ENCODE data around the gene KIZ.

KIZ gene

GRCh38 chr20:21147593-21147992, 21.7 kb downstream of the KIZ start:
- TF ChIP-seq MAX (IDR thresholded peaks at IDR 0.05; ENCODE audit: low read depth, low read length) (peak; percentile 59; the same call in 1 of the 2 replicates), CTCF (IDR thresholded peaks at IDR 0.05; ENCODE audit: low read depth, low read length) (no peak)
- H3K4me3 ChIP-seq (ENCODE audit: low read depth, low read length), result no peak overlapping the region
- DNase-seq (ENCODE audit: low read depth), result peak; percentile 35

- DNase-seq (ENCODE audit: low read depth), result no peak
- no peak for TF ChIP-seq MYC (IDR thresholded peaks at IDR 0.05; ENCODE audit: low read depth, low read length)
- no peak for TF ChIP-seq POLR2A (IDR thresholded peaks at IDR 0.05; ENCODE audit: extremely low read depth, insufficient read length)
- TF ChIP-seq CTCF (IDR thresholded peaks at IDR 0.05; ENCODE audit: low read depth, low read length), result no peak
- no peak overlapping the region for H3K4me3 ChIP-seq (ENCODE audit: low read depth, low read length)
These were observed 23.5 kb downstream of the KIZ start for GRCh38 chr20:21149344-21149743.

GRCh38 chr20:21151791-21152190, 25.9 kb downstream of the KIZ start:
- no peak for DNase-seq (ENCODE audit: low read depth)
- no peak overlapping the region for H3K4me3 ChIP-seq (ENCODE audit: low read depth, low read length)
- TF ChIP-seq POLR2A (IDR thresholded peaks at IDR 0.05; ENCODE audit: extremely low read depth, insufficient read length), result no peak
- no peak for TF ChIP-seq CTCF (IDR thresholded peaks at IDR 0.05; ENCODE audit: low read depth, low read length)
- no peak for TF ChIP-seq MYC (IDR thresholded peaks at IDR 0.05; ENCODE audit: low read depth, low read length)
- no peak for TF ChIP-seq MAX (IDR thresholded peaks at IDR 0.05; ENCODE audit: low read depth, low read length)

GRCh38 chr20:21154692-21155091, 28.8 kb downstream of the KIZ start:
- TF ChIP-seq MYC (IDR thresholded peaks at IDR 0.05; ENCODE audit: low read depth, low read length) (no peak), POLR2A (IDR thresholded peaks at IDR 0.05; ENCODE audit: extremely low read depth, insufficient read length) (no peak), MAX (IDR thresholded peaks at IDR 0.05; ENCODE audit: low read depth, low read length) (no peak)
- no peak overlapping the region for H3K4me3 ChIP-seq (ENCODE audit: low read depth, low read length)
- no peak for DNase-seq (ENCODE audit: low read depth)

GRCh38 chr20:21155268-21155667, 29.4 kb downstream of the KIZ start:
- no peak overlapping the region for H3K4me3 ChIP-seq (ENCODE audit: low read depth, low read length)
- TF ChIP-seq MYC (IDR thresholded peaks at IDR 0.05; ENCODE audit: low read depth, low read length), result no peak
- no peak for TF ChIP-seq POLR2A (IDR thresholded peaks at IDR 0.05; ENCODE audit: extremely low read depth, insufficient read length)
- no peak for TF ChIP-seq CTCF (IDR thresholded peaks at IDR 0.05; ENCODE audit: low read depth, low read length)
- TF ChIP-seq MAX (IDR thresholded peaks at IDR 0.05; ENCODE audit: low read depth, low read length), result no peak
- no peak for DNase-seq (ENCODE audit: low read depth)

GRCh38 chr20:21156266-21156665, 30.4 kb downstream of the KIZ start:
- no peak for DNase-seq (ENCODE audit: low read depth)

More at GRCh38 chr20:21156266-21156665, 30.4 kb downstream of the KIZ start:
- H3K4me3 ChIP-seq (ENCODE audit: low read depth, low read length), result no peak overlapping the region
- TF ChIP-seq POLR2A (IDR thresholded peaks at IDR 0.05; ENCODE audit: extremely low read depth, insufficient read length) (no peak), CTCF (IDR thresholded peaks at IDR 0.05; ENCODE audit: low read depth, low read length) (no peak), MYC (IDR thresholded peaks at IDR 0.05; ENCODE audit: low read depth, low read length) (no peak)

All from NB4 (cell line).